HepG2 (cell line): ENCODE measurements around the gene ERP44. TPM values are rescaled to one million over a fixed set of nuclear protein-coding genes. Genes with fewer than 3 reads are reported as not detected.
A peak's percentile ranks its signal among the peaks of the same experiment; 100 is the strongest.

Source experiments
- AFF4 ChIP-seq: sonication (generic); formaldehyde crosslinking; IDR thresholded peaks from 2 replicates; pipeline ENCODE4 v1.4.0; 2020; ENCODE audit warnings: missing genetic modification reagents
- ARNTL ChIP-seq: sonication (generic); formaldehyde crosslinking; IDR thresholded peaks from 2 replicates; pipeline ENCODE4 v1.4.0; 2020; ENCODE audit warnings: mild to moderate bottlenecking, missing genetic modification reagents
- BRD4 ChIP-seq: sonication (generic); formaldehyde crosslinking; IDR thresholded peaks from 2 replicates; pipeline ENCODE4 v1.4.0; 2020; ENCODE audit warnings: missing genetic modification reagents
- EZH2 ChIP-seq: conservative IDR thresholded peaks from 2 replicates; pipeline ENCODE4 v1.6.1; 2012; ENCODE audit warnings: mild to moderate bottlenecking, low read depth, low read length, moderate library complexity
- FOXO1 ChIP-seq: sonication (generic); formaldehyde crosslinking; IDR thresholded peaks from 2 replicates; pipeline ENCODE4 v1.4.0; 2020; ENCODE audit warnings: missing genetic modification reagents
- GATAD1 ChIP-seq: IDR thresholded peaks from 2 replicates; pipeline ENCODE4 v1.6.1; 2016; ENCODE audit warnings: missing genetic modification reagents, missing compliant biosample characterization
- MIXL1 ChIP-seq: IDR thresholded peaks from 2 replicates; pipeline ENCODE4 v1.6.1; 2016
- SMARCE1 ChIP-seq: fragments of 450-650 bp; IDR thresholded peaks from 2 replicates; pipeline ENCODE4 v1.6.1; 2017; ENCODE audit warnings: borderline replicate concordance
- TIGD3 ChIP-seq: sonication (generic); formaldehyde crosslinking; IDR thresholded peaks from 2 replicates; pipeline ENCODE4 v1.5.1; 2020; ENCODE audit warnings: mild to moderate bottlenecking, missing genetic modification reagents, borderline replicate concordance
- ZNF24 ChIP-seq: fragments of 450-650 bp; IDR thresholded peaks from 2 replicates; pipeline ENCODE4 v1.6.1; 2017; ENCODE audit warnings: antibody characterized with exemption, mild to moderate bottlenecking
- ZNF407 ChIP-seq: sonication (generic); formaldehyde crosslinking; IDR thresholded peaks from one replicate; pipeline ENCODE4 v1.5.1; 2020; ENCODE audit warnings: mild to moderate bottlenecking, missing genetic modification reagents; ENCODE audit errors: not compliant biosample characterization
- ZNF775 ChIP-seq: sonication (generic); formaldehyde crosslinking; IDR thresholded peaks from 2 replicates; pipeline ENCODE4 v1.4.0; 2020; ENCODE audit warnings: missing genetic modification reagents, mild to moderate bottlenecking, moderate library complexity, borderline replicate concordance
- polyA plus RNA-seq, 8 experiments: library from polyadenylated mRNA; depleted of rRNA in 3 of 8; stranded (reverse) in 7 of 8; unstranded in 1 of 8; fragments of >200 nt; fragmentation: Illumina TruSeq in 4 of 8; extraction: Trizol in 4 of 8; gene quantifications; 2 replicates each; pipeline versions ENCODE4 v1.2.1 to v1.2.3, GENCODE V29; 2011 to 2016; ENCODE audit warnings: low read depth in 4 of 8, missing spikeins in 1 of 8, mixed read lengths in 1 of 8; ENCODE audit not compliant: insufficient read depth in 1 of 8
- total RNA-seq, 5 experiments: library from RNA; depleted of rRNA; stranded (reverse); fragments of >200 nt; fragmentation: Illumina TruSeq; extraction: Trizol; gene quantifications; 2 replicates each; pipeline ENCODE4 v1.2.3, GENCODE V29; 2016; ENCODE audit warnings: low read depth in 1 of 5

Gene ERP44
- total and polyA plus RNA-seq, 2 of the 13 experiments (the other 11 are each of a cell fraction or from before 2014, with no cell fraction given) = 8.9 to 13.8 TPM

GRCh38 chr9:100098887-100099721 is at the start of gene ERP44, which contains the start of gene INVS (continued):
- TF ChIP-seq ZNF407 (no peak), GATAD1 (peak; percentile 92), AFF4 (CRISPR knock-in tag) (no peak), FOXO1 (CRISPR knock-in tag) (peak; percentile 6; the same call in 1 of the 2 replicates), BRD4 (CRISPR knock-in tag) (no peak; the same call in 1 of the 2 replicates), MIXL1 (CRISPR knock-in tag) (no peak), EZH2 (no peak), ARNTL (CRISPR knock-in tag) (no peak; the same call in 1 of the 2 replicates), TIGD3 (no peak), ZNF775 (CRISPR knock-in tag) (no peak), SMARCE1 (no peak), ZNF24 (no peak)
